ENCODE measurements around the gene SPATA46.
"Not testable (repeated sequence)": the region's sequence is repeated elsewhere in the genome, so short reads cannot be mapped to it uniquely, and the experiment has no call there.

Gene SPATA46, protein sequence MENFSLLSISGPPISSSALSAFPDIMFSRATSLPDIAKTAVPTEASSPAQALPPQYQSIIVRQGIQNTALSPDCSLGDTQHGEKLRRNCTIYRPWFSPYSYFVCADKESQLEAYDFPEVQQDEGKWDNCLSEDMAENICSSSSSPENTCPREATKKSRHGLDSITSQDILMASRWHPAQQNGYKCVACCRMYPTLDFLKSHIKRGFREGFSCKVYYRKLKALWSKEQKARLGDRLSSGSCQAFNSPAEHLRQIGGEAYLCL

DNA sequence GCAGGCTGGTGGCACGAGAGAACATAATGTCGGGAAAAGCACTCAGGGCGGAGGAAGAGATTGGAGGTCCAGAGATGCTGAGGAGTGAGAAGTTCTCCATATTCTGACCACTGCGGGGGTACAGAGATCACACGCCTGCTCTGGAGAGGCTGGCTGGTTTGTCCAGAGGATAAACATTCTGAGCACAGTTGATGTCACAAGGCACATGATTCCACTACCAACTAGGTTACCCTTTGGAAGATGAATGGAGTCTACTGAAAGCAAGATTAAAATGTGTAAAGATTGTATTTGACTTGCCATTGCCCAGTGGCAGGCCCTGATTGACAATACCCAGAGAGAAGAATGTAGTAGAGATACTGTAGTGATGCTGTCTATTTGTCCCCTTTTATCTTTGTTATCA is at the start of gene SPATA46:
TSS of gene SPATA46 (minus strand) at position 164 of the 400 bp plus-strand sequence. CDS start at position 100, 64 bp downstream.
- DNase-seq, result no peak

DNA sequence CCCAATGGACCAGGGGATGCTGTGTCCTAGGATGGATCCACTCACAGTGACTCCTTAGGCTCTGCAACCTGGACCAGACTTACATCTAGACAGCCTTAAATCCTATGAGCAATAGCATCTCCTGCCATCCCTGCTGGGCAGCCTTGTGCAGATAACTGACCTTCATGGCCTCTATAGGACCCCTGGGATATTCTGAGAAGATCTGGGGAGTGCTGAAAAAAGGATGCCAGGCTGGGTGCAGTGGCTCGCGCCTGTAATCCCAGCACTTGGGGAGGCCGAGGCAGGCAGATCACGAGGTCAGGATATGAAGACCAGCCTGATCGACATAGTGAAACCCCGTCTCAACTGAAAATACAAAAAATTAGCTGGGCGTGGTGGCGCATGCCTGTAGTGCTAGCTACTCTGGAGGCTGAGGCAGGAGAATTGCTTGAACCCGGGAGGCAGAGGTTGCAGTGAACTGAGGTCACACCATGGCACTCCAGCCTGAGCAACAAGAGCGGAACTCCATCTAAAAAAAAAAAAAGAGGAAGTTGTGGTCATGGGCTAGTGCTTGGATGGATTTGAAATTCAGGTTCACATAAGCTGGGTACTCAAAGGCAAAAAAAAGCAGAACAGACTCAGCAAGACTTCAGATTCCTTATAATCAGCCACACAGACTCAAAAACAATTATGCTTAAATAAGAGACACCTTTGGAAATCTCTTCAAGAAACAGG is 46.2 kb upstream of the SPATA46 start:
- no peak for DNase-seq

DNA sequence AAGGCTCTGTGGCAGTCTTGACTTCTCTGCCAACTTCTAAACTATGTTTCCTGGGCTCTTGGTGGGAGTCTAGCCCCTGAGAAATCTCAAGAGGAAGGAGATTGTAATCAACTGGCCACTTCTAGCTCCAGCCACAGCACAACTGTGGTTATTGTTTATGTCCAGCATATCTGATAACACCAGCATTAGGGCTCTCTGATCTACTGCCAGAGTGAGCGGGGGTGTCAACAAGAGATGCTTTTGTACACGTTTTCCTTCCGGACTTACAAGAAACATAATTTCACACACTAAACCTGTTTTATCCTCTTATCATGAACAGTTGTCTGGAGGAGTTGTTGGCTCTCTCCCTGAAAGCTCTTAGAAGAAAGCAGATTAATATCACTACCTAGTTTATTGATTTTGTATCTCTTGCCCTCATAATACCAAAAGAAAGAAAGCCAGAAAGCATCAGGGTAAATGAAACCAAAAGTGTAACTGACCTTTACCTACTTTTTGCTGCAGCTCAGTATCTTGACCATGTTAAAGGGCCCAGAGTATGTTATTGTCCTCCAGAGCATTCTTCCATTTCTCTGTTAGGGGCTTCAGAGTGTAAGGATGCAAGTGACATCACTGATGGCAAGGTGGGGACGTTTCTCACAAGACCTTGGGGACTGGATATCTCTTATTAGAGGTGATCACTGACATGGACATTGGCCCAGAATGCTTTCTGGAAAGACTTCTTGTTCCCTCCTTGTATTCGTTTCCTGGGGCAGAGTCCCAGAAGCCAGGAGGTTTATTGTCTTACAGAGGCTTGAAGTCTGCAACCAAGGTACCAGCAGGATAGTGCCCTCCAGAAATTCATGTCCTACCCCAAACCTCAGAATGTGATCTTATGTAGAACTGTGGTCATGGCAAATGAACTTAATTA is 44.9 kb upstream of the SPATA46 start:
- no peak for DNase-seq

DNA sequence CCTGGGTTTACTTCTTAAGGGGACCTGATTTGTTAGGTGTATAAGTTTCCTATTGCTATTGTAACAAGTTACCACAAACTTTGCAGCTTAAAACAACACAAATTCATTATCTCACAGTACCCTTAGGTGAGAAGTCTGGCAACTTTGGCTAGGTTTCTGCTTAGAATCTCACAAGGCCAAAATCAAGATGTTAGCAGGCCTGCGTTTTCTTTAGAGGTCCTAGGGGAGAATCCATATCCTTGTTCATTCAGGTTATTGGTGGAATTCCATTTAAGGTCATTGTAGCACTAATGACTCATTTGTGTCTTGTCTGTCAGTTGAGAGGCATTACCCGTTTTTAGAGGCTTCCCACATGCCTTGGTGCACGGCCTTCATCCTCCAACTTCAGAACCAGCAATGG is 43.5 kb upstream of the SPATA46 start:
- no peak for DNase-seq

DNA sequence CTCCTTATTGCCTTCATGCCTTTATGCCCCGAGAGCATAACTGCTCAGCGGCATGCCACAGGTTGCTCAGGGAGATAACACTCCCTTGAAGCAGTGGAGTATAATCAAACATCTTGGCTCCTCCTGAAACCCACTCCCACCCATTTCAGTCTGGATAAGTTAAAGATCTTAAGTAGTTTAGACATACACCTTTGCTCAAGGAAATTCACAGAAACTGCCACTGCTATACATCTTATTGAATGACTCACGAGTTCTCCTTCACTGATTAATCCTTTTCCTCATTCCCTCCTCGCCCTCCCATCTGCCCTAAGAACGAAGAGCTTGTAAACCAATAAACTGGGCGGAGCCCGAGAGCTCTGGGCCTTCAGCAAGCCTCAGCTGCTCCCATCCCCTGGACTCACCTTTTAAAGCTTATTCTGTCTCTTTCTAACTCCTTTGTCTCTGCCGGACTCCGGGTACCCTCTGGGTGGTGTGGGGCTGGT is 42.8 kb upstream of the SPATA46 start:
- not testable (repeated sequence) for DNase-seq

DNA sequence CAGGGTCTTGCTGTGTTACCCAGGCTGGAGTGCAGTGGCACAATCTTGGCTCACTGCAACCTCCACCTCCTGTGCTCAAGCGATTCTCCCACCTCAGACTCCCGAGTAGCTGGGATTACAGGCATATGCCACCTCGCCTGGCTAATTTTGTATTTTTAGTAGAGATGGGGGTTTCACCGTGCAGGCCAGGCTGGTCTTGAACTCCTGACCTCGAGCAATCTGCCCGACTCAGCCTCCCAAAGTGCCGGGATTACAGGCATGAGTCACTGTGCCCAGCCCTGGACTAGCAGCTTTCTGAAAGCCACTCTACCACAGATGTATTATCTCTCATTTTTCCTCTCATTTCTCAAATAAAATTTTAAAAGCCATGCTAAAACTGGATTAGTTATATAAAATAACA is 41.9 kb upstream of the SPATA46 start:
- DNase-seq, result not testable (repeated sequence)

DNA sequence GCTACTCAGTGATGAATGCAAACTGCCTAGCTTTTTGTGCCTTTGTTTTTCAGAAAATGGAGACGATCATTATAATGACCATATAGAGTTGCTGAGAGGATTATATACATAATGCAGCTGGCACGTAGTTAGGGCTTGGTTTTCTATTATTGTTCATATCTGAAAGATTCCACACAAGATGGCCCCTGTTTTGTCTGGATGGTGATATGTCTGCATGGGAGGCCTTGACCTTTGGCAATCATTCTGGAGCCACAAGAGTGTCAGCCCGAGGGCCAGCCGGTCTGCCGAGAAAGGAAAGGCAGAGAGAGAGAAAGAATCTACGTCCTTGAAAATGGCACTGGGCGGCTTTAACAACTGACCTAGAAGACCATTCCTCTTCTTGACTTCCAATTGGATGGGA is 41.0 kb upstream of the SPATA46 start:
- DNase-seq, result no peak

DNA sequence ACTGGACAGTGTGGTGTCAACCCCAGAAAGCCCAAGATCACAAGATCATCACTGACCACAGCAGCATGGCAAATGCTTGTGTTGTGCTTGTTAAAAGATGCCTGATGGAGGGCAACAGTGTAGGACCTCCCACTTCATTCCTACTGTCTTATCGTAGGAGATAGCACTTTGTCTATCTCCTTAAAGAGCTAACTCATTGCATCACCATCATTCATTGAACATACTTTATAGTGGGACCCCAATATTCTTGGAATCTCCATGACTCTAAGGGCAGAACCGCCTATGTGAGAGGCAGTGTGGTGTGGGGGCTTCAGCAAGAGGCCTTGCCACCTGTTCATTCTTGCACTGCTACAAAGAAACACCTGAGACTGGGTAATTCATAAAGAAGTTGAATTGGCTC is 40.3 kb upstream of the SPATA46 start:
- DNase-seq, result no peak

DNA sequence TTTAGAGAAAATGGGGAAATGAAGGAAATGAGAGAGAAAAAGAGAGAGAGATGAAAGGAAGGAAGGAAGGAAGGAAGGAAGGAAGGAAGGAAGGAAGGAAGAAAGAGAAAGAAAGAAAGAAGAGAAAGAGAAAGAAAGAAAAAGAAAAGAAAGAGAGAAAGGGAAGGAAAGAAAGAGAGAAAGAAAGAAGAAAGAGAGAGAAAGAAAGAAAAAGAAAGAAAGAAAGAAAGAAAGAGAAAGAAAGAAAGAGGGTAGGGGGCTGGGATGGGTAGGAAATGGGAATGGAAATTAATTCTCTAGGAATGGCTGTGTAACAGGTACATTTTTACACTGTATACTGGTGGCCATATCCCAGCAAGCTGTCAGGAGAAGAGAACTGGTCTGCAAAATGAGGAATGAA is 39.6 kb upstream of the SPATA46 start:
- no peak for DNase-seq

DNA sequence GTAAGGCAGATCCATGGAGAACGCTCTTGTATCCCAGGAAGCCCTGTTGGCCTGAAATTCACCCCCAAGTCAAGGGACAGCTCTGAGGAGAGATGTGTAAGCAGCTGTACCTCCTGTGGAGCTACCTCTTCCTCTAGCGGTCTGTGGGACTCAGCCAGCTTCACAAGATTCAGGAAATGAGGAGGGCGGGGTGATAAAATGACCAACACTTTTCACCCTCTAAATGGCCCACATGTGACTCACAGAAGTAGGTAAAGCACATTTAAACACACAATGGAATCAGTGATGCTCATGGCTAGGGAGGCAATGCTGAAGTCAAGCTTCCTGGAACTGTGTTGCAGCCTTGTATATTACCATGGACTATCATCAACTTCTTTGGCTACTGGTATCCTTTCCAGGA is 35.3 kb upstream of the SPATA46 start, which contains the start of gene SH2D1B:
TSS of gene SH2D1B (minus strand) at position 135 of the 400 bp plus-strand sequence. CDS start at position 15, 120 bp downstream.
- no peak for DNase-seq

DNA sequence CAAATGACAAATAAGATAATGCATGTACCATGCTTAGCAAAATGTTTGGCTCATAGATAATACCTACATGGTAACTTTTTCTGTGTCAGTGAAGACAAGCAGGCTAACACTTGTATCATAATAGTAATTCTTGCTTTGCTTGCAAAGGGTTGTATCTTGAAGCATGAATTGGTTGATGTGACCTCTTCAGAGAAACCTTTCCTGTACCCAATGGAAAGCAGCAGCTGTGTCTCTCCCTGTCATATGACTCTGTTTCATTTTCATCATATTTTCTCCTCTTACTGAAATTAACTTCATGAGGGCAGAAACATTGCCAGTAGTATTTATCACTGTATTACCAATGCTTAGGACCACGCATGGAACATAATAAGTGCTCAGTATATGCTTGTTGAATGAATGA is 30.9 kb upstream of the SPATA46 start:
- DNase-seq, result no peak

DNA sequence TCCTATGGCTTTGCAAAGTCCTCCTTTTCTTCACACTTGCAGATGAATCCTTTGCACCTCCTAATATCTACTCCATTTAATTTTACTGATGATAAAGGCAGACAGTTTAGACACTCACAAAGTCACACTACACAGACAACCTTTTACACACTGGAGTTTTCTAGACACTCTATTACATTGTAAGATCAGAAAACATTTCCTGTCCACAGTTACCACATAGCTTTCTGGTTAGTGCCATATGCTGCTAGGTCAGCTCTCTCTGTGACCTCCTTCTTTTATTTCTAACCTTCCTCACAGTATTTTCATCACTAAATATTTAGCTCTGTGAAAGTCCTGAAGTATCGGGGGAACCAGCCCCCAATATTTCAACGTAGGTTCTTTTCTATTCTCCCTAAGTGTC is 30.2 kb upstream of the SPATA46 start:
- DNase-seq, result no peak

DNA sequence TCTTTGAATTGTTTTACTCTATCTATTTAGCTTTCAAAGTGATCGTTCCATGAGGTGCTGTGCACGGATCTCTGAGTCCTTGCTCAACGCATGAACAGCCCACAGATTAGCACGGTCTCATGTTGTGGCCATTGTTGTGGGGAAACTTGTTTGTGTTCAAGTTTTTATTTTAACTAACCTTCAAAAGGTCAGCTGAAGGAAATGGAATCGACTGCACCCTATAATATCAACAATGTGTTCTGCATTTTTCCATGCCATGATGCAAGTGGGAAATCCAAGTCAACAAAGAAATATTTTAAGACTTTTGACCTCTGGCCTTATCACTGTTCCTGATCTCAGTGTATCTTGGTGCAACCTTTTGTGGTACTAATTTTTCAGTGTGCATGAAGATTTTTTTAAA is 29.1 kb upstream of the SPATA46 start:
- no peak for DNase-seq

DNA sequence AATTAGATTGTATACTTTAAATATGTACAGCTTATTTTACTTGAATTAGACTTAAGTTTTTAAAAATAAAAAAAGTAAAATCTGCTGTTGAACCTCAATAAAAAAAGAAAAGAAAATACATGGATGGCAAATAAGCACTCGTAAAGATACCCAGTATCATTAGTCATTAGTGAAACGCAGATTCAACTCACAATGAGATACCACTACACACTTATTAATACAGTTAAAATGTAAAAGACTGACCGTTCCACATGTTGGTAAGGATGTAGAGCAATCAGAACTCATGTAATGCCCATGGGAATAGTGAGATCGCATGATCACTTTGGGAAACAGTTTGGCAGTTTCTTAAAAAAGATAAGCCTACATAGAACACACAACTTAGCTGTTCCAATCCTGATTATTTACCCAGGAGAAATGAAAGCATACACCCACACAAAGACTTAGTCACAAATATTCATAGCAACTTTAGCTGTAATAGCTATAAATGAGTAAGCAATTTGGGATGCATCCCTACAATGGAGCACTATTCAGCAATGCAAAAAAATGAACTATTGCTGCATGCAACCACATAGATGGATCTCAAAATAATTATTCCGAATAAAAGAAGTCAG is 28.0 kb upstream of the SPATA46 start:
- DNase-seq, result no peak

DNA sequence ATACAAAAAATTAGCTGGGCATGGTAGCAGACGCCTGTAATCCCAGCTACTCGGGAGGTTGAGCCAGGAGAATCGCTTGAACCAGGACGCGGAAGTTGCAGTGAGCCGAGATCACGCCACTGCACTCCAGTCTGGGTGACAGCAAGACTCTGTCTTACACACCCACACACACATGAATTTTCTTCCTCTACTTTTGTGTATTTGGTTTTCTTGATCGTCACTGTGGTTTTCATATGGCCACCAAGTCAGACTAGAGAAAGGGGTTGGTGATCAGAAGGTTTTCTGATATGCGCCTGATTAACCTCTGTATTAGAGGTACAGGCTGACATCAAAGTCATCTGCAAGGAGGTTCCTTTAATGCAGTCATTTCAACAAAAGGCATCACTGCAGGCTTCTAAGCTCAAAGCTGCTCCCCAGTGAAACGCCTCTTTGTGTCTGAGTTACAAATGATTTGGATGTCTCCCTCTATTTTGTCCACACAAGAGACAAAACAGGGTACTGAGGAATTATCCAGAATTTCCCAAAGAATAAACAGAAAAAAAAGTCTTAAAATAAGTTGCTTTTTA is 24.2 kb upstream of the SPATA46 start:
- DNase-seq, result no peak

DNA sequence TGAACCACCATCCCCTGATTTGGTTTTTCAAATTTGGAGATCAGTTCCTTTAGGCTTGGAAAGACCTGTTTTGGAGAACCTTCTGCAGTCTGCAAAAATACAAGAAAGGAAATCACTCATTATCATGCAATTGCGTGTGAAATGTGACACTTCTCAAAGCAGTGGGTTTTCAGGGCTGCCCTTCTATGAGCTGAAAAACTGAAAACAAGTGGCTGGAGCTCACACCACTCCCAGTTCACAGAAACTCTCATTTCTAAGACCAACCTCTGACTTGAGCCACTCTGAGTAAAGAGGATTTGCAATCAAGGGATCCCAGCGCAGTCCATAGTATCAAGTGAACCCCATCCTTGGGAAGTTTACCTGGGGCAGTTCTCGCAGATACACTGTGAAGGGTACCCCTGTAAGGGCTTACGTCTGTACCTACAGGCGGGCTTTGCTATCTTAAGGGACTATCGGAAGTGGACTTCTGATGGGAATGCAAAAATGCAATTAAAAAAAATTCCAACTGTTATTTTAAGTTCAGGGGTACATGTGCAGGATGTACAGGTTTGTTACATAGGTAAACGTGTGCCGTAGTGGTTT is 22.4 kb upstream of the SPATA46 start:
- no peak for DNase-seq

DNA sequence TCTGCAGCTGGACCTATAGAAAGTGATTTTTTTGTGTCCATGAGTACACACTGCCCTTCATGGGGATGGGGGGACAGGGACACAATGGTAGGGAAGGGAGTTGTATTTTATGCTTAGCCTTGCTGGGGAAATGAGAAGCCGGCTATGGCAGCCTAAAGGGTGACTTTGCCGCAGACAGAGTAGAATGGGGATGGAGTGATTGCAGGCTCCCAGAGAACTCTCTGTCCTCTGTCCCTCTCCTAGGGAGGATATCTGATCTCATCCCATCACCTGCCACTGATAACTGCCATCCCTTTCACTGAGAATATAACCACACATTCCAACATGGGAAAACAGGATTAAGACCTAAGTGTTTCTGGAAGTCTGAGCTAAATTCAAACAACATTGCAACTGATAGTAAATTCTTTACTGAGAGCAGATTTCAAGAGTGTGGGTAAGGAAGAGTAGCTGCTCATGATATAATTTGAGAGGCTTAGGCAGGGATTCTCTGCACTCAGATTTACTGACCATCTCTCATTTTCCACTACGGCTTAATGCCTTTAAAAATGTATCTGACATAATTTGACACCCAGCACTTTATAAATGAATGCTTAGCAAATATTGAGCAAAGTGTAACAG is 21.4 kb upstream of the SPATA46 start:
- DNase-seq, result no peak

DNA sequence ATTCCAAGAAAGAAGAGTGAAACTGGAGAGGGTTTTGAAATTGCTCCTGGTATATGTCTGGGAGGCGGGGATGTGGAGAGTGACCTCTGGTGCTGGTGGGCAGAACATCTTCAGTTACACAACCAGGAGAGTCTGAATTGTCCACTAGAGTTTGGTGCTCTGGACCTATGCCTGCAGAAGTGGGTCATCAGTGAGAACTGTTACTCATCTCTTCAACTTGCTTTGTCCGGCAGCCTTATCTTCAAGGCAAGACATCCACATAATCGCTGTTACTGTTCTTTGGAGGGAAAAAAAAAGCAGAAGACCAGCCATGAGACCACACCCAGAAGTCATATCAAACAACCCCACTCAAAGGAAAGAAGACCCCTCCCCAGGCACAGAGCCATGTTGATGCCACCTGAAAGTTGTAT is 20.4 kb upstream of the SPATA46 start:
- DNase-seq, result no peak

DNA sequence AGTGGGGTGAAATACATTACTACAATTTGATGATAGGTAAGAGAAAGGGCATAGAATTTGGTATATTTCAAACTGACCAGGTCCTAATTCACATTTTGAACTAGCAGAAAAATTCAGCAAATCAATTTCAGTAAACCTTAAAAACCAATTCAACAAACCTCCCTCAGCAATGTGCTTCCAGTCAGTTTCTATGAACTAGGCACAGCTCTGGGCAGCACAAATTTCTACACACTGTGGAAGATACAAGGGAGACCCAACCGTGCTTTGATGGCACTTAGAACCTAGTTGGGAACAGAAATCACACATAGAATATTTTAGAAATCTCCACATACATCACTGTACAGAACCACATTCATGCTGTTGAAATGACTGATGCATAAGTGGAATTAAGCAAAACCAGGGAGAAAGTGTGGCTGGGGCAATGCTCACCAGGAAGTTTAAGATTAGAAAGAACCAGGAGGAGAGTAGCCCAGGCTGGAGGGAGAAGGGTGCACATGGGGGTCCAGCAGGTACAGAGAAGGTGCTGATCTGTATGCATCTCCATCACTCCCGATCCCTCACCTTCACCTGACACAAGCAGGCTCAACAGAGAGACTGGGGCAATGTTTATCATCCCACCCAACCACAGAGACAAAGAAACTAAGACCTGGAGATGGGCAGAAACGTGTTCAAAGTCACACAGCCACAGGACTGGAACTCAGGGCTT is 19.7 kb upstream of the SPATA46 start:
- DNase-seq, result no peak

DNA sequence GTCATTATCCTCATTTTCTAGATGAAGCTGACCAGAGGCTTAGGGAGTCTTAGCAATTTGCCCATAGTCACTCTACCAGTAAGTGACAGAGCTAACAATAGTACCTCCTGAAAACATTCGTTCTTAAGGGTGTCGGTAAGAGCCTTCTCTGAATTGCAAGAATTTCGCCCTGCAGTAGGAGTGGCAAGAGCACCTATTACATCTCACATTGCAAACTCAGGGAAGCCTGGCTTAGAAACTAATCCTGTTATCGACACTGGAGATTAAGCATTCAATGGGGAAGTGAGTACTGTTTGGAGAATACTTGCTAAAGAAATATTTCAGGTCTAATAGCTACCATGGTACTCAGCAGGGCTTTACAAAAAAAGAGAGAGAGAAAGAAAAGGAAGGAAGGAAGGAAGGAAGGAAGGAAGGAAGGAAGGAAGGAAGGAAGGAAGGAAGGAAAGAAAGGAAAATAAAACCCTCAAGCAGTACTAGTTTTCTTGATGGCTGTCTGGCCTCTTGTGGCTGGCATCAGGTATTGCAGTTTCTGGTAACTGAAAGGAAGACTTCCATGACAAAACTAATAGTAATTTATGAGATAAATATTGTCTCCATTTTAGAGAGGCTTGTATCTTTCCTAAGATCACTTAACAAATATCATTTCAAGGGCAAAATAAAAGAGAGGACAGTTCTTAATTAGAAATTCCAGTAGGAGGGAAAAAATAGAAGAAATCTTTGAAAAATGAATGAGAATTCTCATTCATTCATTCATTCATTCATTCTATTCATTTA is 15.3 kb upstream of the SPATA46 start:
- DNase-seq, result no peak

Measured in stimulated activated CD4-positive, alpha-beta T cell treated with anti-CD3 and anti-CD28 coated beads, Interleukin-2, amount 100 ng/mL, for 48 hours (primary cell).